Kidney epithelial cell (primary cell): ENCODE results near the gene DHX30. TPM values are rescaled to one million over a fixed set of nuclear protein-coding genes. Genes with fewer than 3 reads are reported as not detected.
A peak's percentile ranks its signal among the peaks of the same experiment; 100 is the strongest.

Experiments used
- DNase-seq: peaks from one replicate; pipeline ENCODE4 v3.0.0-alpha.2; 2010; ENCODE audit warnings: low read depth
- H3K27me3 ChIP-seq: 2 replicates; pipeline ENCODE4 v1.6.0; 2011; ENCODE audit warnings: low read length; ENCODE audit not compliant: control insufficient read depth, insufficient read depth
- H3K36me3 ChIP-seq: 2 replicates; pipeline ENCODE4 v1.5.1; 2011; ENCODE audit warnings: low read length; ENCODE audit not compliant: control insufficient read depth, insufficient read depth
- H3K4me3 ChIP-seq: 2 replicates; pipeline ENCODE4 v1.5.1; 2011; ENCODE audit warnings: low read depth, mild to moderate bottlenecking, control low read depth, low read length
- CTCF ChIP-seq: IDR thresholded peaks from 2 replicates; pipeline ENCODE4 v1.5.1; 2011; ENCODE audit warnings: mild to moderate bottlenecking, moderate library complexity, low read length, control low read depth, inconsistent platforms; ENCODE audit not compliant: insufficient read depth, poor library complexity, severe bottlenecking
- total RNA-seq: library from RNA; depleted of rRNA; stranded (reverse); fragments of >200 nt; gene quantifications from 2 replicates; pipeline ENCODE4 v1.2.3, GENCODE V29; 2015

DHX30 gene
- total RNA-seq, 1 donor from 2014 or later: 79.4 TPM

- H3K36me3 ChIP-seq: peaks cover 3% of the 10 kb centered on the region
- TF ChIP-seq CTCF: no peak
- DNase-seq: no peak
- H3K4me3 ChIP-seq: no peak overlapping the region
- H3K27me3 ChIP-seq: no peaks in the 10 kb centered on the region
These were observed 57.1 kb downstream of the DHX30 start for GRCh38 chr3:47859956-47860605.

GRCh38 chr3:47863391-47864128 lies 60.6 kb downstream of the DHX30 start:
- TF ChIP-seq CTCF: no peak
- peaks cover 2% of the 10 kb centered on the region for H3K36me3 ChIP-seq
- DNase-seq: no peak
- no peak overlapping the region for H3K4me3 ChIP-seq
- H3K27me3 ChIP-seq: no peaks in the 10 kb centered on the region

DNA sequence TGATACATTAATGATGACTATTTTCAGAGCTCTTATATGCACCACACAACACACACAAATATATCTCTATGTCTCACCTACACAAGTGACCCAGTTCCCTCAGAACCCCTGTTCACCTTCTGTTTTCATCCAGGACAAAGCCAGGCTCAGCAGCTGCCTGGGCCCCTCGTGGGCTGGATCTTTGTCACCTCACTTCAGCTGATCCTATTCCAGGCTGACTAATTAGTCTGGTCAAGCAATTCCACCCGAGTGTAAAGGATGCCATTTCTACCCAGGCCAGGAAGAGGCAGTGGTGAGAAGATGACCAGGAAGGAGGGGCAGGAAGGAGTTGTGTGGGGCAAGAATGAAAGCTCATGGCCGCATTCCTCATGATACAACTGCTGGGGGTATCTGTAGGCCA lies 62.3 kb downstream of the DHX30 start:
- peak; percentile 11 for TF ChIP-seq CTCF
- H3K27me3 ChIP-seq: no peaks in the 10 kb centered on the region
- no peak for DNase-seq
- peaks cover 4% of the 10 kb centered on the region for H3K36me3 ChIP-seq
- H3K4me3 ChIP-seq: no peak overlapping the region

GRCh38 chr3:47867451-47868044 lies 64.6 kb downstream of the DHX30 start:
- Histone ChIP-seq H3K4me3 (no peak overlapping the region), H3K27me3 (no peaks in the 10 kb centered on the region), H3K36me3 (peaks cover 6% of the 10 kb centered on the region)
- no peak for DNase-seq
- no peak for TF ChIP-seq CTCF

- Histone ChIP-seq H3K36me3 (peaks cover 6% of the 10 kb centered on the region), H3K27me3 (no peaks in the 10 kb centered on the region), H3K4me3 (no peak overlapping the region)
- TF ChIP-seq CTCF: no peak
- no peak for DNase-seq
These were observed 65.4 kb downstream of the DHX30 start for GRCh38 chr3:47868306-47868705.
